ENCODE measurements around the gene CBX6.

DNA sequence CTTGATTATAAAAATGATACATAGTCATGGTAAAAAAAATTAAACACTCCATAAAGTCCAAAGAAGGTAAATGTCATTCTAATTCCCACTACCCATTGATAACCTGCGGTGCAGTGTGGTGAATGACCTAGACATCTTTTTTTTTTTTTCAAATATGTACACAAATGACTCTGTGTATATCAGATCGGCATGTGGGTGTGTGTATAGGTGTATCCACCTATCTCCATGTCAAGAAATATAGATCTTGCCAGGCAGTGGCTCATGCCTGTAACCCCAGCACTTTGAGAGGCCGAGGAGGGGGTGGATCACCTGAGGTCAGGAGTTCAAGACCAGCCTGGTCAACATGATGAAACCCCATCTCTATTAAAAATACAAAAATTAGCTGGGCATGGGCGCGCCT, 18.4 kb upstream of the CBX6 start:
- TF ChIP-seq, protein P1, sequence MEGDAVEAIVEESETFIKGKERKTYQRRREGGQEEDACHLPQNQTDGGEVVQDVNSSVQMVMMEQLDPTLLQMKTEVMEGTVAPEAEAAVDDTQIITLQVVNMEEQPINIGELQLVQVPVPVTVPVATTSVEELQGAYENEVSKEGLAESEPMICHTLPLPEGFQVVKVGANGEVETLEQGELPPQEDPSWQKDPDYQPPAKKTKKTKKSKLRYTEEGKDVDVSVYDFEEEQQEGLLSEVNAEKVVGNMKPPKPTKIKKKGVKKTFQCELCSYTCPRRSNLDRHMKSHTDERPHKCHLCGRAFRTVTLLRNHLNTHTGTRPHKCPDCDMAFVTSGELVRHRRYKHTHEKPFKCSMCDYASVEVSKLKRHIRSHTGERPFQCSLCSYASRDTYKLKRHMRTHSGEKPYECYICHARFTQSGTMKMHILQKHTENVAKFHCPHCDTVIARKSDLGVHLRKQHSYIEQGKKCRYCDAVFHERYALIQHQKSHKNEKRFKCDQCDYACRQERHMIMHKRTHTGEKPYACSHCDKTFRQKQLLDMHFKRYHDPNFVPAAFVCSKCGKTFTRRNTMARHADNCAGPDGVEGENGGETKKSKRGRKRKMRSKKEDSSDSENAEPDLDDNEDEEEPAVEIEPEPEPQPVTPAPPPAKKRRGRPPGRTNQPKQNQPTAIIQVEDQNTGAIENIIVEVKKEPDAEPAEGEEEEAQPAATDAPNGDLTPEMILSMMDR (optimal IDR thresholded peaks at IDR 0.05 in 1 of 3, IDR thresholded peaks at IDR 0.05 in 1 of 3, conservative IDR thresholded peaks at IDR 0.05 in 1 of 3; ENCODE audit: extremely low read depth in 1 of 3, insufficient read depth in 2 of 3, low read length in 3 of 3) = no peak
- TF ChIP-seq EZH2 (IDR thresholded peaks at IDR 0.05; ENCODE audit: low read length) = no peak
